Fibroblast of peridontal ligament (primary cell): ENCODE measurements around the gene MS4A4E.
"Not testable (repeated sequence)": the region's sequence is repeated elsewhere in the genome, so short reads cannot be mapped to it uniquely, and the experiment has no call there.

ENCODE experiments used
- DNase-seq: peaks from one replicate; pipeline ENCODE4 v3.0.0-alpha.2; 2010; ENCODE audit errors: extremely low read depth

The MS4A4E gene

DNA sequence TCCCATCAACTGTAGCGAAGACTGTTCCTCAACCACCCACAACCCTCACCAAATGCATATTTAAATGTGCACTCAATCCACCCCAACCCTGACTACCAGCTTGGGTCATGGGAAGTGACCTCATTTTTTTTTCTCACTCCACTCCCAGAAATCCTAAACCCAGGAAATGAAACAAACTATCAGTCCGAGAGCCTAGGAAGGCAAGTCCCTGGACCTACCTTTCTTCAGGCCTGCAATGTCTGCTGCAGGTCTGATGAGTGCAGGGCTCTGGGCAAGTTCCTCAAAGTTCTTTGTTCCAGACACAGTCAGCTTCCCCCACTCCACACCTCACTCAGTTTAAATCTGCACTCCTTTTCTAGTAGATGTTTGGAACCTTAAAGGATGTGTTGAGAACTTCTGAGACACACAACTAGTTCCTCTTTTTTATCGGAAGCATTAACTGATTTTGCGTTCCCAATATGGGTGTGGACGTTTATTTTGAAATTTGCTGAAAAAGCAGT lies at the start of gene MS4A4E:
Gene MS4A4E (minus strand): TSS at position 398 of the 500 bp plus-strand sequence. CDS start 13,082 bp downstream, outside the sequence.
- no peak for DNase-seq

DNA sequence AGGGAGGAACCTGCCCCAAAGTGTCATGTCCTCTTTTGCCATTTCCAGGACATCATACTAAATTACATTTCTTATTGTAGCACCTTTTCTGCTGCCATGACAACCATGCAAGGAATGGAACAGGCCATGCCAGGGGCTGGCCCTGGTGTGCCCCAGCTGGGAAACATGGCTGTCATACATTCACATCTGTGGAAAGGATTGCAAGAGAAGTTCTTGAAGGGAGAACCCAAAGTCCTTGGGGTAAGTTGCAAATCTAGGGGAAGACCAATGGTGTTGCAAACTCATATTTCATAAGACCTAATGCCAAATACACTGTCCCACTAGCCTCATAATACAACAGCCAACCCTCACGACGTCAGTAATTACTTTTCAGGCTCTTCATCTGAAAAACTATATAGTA lies 49.2 kb upstream of the MS4A4E start:
- DNase-seq: no peak

DNA sequence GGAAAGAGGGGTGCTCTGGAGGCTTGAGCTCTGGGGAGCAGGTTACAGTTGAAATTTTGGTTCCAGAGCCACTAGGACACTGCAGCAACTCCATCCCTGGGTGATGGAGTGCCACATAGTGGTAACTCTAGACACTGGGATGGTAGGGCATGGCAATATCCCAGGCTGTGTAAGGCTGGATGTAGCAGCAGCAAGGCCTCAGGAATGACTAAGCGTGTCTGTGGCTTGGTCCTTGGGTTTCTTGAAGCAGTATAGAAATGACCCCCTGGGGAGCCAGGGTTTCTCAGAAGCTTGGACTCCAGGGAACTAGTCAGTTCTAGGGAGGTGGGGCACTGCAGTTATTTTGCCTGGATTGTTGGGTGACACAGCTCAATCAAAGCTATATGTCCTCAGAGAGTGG lies 45.6 kb upstream of the MS4A4E start:
- DNase-seq: no peak

GRCh38 chr11:60285411-60286126 lies 42.6 kb upstream of the MS4A4E start:
- not testable (repeated sequence) for DNase-seq

- DNase-seq: no peak
These were observed 39.3 kb upstream of the MS4A4E start for GRCh38 chr11:60282286-60282685.

DNA sequence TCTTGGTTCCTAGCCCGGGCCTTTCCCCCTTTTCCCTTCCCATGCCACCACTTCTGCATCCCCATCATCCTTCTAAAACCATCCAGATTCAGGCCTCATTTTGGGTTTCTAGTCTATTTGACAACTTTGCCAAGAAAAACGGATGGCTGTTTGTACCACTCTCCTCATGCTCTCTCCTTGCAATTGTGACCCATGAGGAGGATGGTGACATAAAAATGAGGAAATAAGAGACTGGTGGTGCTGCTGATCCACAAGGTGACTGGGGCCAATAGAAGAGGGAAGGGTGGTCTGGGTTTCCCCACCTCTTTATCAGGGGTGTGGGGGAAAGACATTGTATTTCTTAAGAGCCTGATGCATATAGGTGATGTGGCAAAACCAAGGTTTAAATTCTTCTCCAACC lies 38.5 kb upstream of the MS4A4E start:
- DNase-seq: no peak

- DNase-seq: no peak
These were observed 37.5 kb upstream of the MS4A4E start, which contains the start of gene MS4A4A for GRCh38 chr11:60280412-60280811. TSS of gene MS4A4A (plus strand) at chr11:60280666. CDS start at chr11:60280676, 10 bp downstream.

DNA sequence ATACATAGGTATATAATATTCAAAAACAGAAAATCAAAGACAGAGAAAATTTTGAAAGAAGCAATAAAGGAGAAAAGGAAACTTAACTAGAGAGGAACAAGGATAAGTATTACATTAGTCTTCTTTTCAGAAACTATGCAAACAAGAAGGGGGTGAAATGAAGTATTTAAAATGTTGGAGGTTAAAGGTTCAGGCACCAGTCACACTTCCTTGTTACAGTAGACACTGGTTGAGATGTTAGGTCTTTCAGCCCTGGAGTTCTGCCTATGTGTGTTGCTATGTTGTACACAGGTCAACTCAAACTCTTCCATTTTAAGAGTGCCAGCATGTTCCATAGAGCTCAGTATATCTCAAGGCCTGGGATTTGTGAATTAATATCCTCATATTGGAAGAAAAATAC lies 31.5 kb upstream of the MS4A4E start:
- no peak for DNase-seq

DNA sequence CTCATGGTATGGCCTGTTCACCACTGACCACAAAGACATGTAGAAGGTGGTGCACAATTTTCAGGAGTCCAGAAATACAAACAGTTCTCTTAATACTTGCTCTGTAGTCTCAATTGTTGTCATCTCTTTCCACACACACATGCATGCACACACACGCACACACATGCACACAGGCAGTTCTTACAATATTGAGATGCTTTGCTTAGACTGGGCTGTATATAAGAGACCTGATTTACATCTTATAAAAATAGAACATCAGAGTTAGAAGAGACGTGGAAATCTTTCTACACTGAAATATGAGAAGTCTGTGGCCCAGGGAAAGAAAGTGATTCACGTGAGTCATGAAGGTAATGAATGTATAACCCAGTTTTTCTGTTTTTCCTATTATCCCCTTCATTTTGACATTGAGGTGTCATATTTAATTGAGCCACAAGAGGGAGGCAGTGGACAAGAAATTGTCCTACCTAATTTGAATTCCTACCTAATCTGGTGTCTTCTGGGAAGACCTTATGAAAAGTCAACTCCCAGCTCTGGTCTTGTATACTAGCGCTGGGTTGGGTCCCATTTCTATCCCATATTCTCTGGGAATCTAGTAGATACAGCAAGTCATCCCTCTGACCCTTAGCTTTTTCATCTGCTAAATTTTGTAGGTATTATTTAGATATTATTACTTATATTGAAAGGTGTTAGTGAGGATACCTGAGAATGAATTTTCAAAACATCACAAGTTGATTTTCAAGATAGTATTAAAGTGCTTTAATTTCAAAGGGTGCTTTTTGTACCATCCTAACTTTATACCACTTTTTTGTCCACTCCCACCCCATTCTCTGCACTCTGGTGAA lies 22.7 kb upstream of the MS4A4E start:
- DNase-seq: peak; percentile 20

DNA sequence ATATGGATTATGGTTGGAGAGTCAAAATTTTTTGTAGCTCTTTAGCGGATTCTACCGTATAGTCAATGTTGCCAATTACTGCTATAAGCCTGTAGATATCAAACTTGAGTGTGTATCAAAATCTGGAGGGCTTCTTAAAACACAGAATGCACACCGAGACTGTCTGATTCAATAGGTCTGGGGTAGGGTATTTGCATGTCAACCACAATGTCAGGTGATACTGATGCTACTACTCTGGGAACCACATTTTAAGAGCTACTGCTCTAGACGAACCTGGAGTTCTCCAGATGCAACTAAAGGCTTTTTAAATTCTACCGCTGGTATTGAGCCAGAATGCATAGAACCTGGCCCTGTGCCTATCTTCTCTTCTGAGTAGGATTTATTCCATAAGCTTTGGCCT lies 21.7 kb upstream of the MS4A4E start:
- DNase-seq: no peak

DNA sequence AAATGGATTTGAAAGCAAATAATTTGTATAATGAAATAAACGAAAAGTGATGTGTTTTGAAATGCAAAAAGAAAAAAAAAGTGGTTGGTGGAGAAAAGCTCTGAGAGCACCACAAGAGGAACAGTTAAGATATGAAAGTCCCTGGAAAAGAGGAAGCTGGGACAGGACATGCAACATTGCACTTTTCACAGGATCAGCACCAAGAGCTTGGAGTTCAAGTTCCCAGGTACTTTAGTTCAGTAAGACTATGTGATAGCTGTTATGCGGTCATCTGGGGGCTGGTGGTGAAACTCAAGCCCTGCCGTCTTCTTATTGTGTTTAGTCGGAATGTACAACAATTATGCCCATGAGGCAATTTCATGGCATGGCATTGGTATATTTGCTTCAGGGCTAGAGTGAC lies 20.5 kb upstream of the MS4A4E start:
- no peak for DNase-seq

DNA sequence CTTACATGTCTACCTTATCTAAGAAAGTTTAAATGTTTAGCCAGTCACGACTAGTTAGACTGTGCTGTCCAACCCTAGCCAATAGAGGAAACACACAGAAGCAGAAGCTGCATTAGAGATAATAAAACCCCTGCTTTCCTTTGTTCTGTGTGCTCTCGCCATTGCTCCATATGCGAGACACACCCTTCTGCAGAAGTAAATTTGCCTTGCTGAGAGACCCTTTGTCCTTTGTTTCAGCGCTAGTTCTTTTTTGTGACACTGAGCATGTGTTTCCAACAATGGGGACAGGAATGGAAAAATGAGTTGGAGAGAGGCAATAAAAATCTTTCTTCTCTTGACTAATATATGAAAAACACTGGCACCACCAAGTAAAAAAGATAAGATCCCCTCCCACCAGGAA lies 18.1 kb upstream of the MS4A4E start:
- no peak for DNase-seq

DNA sequence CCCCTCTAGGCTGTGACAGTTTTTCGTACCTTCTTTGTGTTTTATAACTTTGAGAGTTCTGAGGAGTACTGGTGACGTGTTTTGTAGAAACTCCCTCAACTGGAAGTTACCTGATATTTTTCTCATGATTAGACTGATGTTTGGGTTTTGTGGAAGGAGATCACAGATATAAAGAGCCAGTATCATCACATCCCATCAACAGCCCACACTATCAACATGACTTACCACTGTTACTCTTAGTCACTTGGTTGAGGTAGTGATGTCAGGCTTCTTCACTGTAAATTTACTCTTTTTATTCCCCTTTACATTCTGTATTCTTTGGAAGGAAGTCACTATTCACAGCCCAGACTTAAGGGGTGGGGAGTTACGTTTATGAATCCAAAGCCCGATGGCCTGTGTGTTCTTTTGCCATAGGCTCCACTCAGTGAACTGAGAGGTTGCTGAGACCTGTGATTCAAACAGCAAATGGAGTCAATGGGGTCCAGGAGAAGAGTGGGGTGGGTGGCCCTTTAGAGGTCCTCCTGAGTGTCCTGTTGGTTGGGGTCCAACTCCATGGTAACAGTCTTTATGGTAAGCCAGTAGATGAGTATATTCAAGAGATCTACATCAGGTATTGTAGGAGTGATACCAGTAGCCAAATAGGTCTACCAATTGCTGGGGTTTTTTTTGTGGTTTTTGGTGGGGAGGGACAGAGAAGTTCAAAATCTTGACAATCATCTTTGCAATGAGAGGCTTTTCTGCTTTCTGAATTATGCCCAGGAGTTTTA lies 15.2 kb upstream of the MS4A4E start:
- no peak for DNase-seq

DNA sequence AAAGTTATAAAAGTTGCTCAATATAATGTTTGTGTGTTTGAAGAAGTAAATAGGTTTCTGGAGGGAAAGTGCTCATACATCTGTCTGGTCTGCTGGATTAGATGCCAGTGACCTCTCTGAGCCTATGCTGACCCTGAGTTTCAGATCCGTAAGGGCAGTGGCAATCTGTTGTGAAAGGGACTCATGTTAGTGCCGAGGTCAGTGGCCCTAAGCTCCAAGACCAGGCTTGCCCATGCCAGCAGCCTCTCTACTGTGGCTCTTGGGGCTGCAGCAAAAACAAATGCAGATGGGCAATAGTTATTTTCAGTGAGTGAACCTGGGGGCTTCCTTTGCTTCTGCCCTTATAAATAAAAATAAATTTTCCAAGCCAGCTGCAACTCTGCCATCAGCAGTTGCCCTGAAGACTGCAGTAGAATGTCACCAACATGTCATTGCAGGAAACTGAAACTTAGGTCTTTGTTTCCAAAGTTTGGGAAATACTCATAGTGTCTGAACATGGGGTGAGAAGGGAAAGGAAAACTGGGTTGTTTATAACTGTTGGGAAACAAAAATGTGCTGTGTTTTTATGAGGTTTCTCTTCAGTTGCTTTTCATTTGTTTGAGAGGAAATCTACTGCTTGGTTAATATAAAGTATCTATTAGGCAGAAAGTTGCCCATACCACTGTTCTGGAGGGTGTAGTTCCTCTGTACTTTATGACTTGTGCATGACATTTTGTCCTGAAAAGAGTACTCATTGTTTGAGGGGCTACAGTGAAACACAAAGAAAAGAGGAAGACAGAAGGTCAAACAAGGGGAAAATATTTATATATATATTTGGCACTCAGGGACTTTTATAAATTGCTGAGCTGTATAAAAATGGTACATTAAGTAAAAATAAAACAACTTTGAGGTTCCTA lies 9.5 kb upstream of the MS4A4E start:
- no peak for DNase-seq

DNA sequence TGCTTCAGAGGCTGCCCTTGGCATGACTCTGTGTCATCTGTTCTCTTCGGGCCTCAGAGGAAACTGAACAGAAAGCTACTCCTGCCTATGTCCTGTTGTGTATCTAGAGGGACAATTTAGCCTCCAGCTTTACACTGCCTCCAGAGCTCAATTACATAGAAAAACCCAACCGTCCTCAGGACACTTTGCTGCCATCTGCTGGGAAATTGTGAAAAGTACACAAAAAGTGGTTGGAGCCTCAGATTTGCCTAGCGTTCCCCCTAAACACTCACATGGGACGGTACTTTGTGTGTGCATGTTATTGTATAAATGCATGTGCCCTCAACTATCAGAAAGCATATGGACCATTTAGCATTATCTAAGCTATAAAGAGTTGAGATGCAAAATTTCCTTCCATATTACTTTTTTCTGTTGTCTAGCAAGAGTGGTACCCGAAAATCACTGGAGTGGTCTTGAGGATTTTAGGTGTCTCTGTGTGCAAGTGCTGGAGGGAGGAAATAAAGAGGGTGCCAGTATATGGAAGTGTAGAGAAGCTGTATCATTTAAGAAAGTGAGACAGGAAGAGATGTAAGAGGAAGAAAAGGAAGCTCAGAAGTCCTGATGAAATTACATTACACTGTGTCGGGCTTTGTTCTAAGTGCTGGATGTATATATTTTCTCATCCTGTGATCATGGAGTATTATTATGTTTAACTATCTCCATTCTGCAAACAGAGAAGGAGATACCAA lies 8.7 kb upstream of the MS4A4E start:
- no peak for DNase-seq

DNA sequence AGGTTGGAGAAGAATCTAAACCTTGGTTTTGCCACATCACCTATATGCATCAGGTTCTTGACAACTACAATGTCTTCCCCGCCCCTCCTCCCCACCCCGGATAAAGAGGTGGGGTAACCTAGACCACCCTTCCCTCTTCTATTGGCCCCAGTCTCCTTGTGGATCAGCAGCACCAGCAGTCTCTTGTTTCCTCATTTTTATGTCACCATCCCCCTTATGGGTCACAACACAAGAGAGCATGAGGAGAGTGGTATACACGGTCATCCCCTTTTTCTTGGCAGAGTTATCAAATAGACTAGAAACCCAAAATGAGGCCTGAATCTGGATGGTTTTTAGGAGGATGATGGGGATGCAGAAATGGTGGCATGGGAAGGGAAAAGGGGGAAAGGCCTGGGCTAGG lies 1.2 kb downstream of the MS4A4E start:
- DNase-seq: no peak

- DNase-seq: no peak
These were observed 2.3 kb downstream of the MS4A4E start for GRCh38 chr11:60240662-60241061.

DNA sequence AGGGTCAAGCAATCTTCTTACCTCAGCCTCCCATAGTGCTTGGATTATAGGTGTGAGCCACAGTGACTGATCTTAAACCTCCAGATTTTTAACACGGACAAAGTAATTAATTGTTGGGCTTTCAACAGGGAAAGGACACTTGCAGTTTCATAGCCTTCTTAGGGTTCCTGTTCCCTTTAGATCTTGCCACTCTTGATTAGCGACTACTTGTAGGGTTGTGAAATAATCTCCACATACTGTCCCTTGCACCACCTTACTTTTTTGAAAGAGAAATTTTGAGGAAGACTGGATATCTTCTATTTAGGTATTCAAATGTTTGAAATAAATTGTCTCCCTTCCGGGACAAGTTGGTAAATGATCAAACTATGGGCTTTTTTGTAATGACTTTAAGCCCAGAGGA lies 7.6 kb downstream of the MS4A4E start:
- DNase-seq: no peak

DNA sequence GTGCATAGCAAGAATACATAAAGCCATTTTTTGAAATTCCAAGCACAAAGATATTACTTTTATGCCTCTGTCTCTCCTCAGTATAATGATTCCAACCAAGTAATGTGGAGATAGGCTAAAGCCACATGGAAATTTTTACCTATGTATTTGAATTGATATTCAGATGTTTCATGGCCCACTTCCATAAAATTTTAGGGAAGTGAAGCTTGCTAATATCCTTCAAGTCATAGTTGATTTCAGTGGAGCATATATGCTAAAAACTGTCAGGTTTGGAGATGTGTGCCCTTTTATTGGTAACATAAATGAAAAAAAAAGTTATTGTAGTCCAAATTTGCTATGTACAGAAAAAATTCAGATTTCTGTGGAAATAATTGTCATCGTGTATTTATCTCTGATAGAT lies 12.3 kb downstream of the MS4A4E start:
- no peak for DNase-seq

GRCh38 chr11:60222141-60222540 lies 20.8 kb downstream of the MS4A4E start:
- DNase-seq: no peak
